ENCODE results near the gene TRIM15. TPM values are rescaled to one million over a fixed set of nuclear protein-coding genes. Genes with fewer than 3 reads are reported as not detected.

The TRIM15 gene
- total RNA-seq, 1 experiment from 2014 or later: 0.35 TPM

- Mint-ChIP-seq H3K4me1 (peaks cover 4% of the 10 kb centered on the region), H3K9me3 (no peaks in the 10 kb centered on the region), H3K36me3 (no peaks in the 10 kb centered on the region), H3K27ac (no peak overlapping the region), H3K4me3 (no peak overlapping the region), H3K27me3 (ENCODE audit: low read depth) (peaks cover 15% of the 10 kb centered on the region)
- POLR2A ChIA-PET: no interaction called here
- TF ChIP-seq SP1 (CRISPR knock-in tag; conservative IDR thresholded peaks at IDR 0.05): no peak
- no peak for TF ChIP-seq ARID4B (CRISPR knock-in tag; IDR thresholded peaks at IDR 0.05; ENCODE audit: borderline replicate concordance)
- no peak for TF ChIP-seq ZNF317 (CRISPR knock-in tag; IDR thresholded peaks at IDR 0.05; ENCODE audit: borderline replicate concordance, low read depth)
- no peak for TF ChIP-seq E2F4 (CRISPR knock-in tag; IDR thresholded peaks at IDR 0.05; ENCODE audit: borderline replicate concordance, low read depth)
- TF ChIP-seq ERG (CRISPR knock-in tag; IDR thresholded peaks at IDR 0.05): no peak
- TF ChIP-seq NFE2L1 (CRISPR knock-in tag; IDR thresholded peaks at IDR 0.05): no peak
- TF ChIP-seq EMX1 (CRISPR knock-in tag; IDR thresholded peaks at IDR 0.05): no peak
- no peak for TF ChIP-seq ZNF532 (CRISPR knock-in tag; IDR thresholded peaks at IDR 0.05; ENCODE audit: borderline replicate concordance)
- TF ChIP-seq, protein P1, sequence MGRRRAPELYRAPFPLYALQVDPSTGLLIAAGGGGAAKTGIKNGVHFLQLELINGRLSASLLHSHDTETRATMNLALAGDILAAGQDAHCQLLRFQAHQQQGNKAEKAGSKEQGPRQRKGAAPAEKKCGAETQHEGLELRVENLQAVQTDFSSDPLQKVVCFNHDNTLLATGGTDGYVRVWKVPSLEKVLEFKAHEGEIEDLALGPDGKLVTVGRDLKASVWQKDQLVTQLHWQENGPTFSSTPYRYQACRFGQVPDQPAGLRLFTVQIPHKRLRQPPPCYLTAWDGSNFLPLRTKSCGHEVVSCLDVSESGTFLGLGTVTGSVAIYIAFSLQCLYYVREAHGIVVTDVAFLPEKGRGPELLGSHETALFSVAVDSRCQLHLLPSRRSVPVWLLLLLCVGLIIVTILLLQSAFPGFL (CRISPR knock-in tag; IDR thresholded peaks at IDR 0.05; ENCODE audit: borderline replicate concordance): no peak
- TF ChIP-seq SOX15 (CRISPR knock-in tag; IDR thresholded peaks at IDR 0.05): no peak
- CTCF ChIA-PET: no interaction called here
- ATAC-seq: no peak
- DNase-seq (ENCODE audit: low spot score): no peak
Observed at GRCh38 chr6:30149858-30150550, 13.3 kb upstream of the TRIM15 start.
